H1 (cell line): ENCODE measurements around the gene FXYD5. TPM values are rescaled to one million over a fixed set of nuclear protein-coding genes. Genes with fewer than 3 reads are reported as not detected.
A peak's percentile ranks its signal among the peaks of the same experiment; 100 is the strongest.

Experiments used
- CTCF ChIA-PET: fragments of 300-600 bp; sonication (Branson Sonifier 250); formaldehyde crosslinking; loops from one replicate; lab custom pipeline; 2021; ENCODE audit not compliant: partially characterized antibody; lab: Charles Lee
- POLR2A ChIA-PET: fragments of 300-600 bp; sonication (Branson Sonifier 250); formaldehyde crosslinking; loops from one replicate; lab custom pipeline; 2021; ENCODE audit warnings: inconsistent platforms; ENCODE audit not compliant: partially characterized antibody; lab: Charles Lee
- DNase-seq, 2 experiments: peaks; one replicate each; pipeline versions ENCODE4 v3.0.0 to v3.0.0-alpha.2; 2010 to 2022; ENCODE audit warnings: low spot score in 2 of 2, low read depth in 1 of 2, mixed read lengths in 1 of 2
- FAIRE-seq: peaks from 2 replicates; lab custom pipeline; 2011; peaks lifted over from hg19 to GRCh38; lab: Jason Lieb, UNC
- H2AFZ ChIP-seq: 2 replicates; pipeline ENCODE4 v1.8.1; 2012; ENCODE audit warnings: low read length, inconsistent platforms
- H2AK5ac ChIP-seq: 2 replicates; pipeline ENCODE4 v1.6.1; 2013; ENCODE audit warnings: low read depth, low read length
- H2BK120ac ChIP-seq: replicated peaks from 2 replicates; pipeline ENCODE3; 2013; ENCODE audit warnings: low read depth, low read length, inconsistent platforms
- H2BK12ac ChIP-seq: 2 replicates; pipeline ENCODE4 v1.6.1; 2013; ENCODE audit warnings: low read depth, low read length
- H2BK15ac ChIP-seq: 2 replicates; pipeline ENCODE4 v1.6.1; 2013; ENCODE audit warnings: low read length
- H2BK20ac ChIP-seq: 2 replicates; pipeline ENCODE4 v1.6.1; 2013; ENCODE audit warnings: low read length
- H2BK5ac ChIP-seq: 2 replicates; pipeline ENCODE4 v1.6.1; 2013; ENCODE audit warnings: low read depth, low read length
- H3K14ac ChIP-seq: 2 replicates; pipeline ENCODE4 v1.6.1; 2013; ENCODE audit warnings: inconsistent platforms; ENCODE audit not compliant: insufficient read length
- H3K18ac ChIP-seq: 2 replicates; pipeline ENCODE4 v1.6.1; 2013; ENCODE audit warnings: low read length; ENCODE audit errors: extremely low read depth
- H3K23ac ChIP-seq: 2 replicates; pipeline ENCODE4 v1.6.1; 2013; ENCODE audit warnings: inconsistent platforms; ENCODE audit not compliant: insufficient read length
- H3K23me2 ChIP-seq: 2 replicates; pipeline ENCODE4 v1.6.1; 2013; ENCODE audit warnings: low read depth, low read length
- H3K27ac ChIP-seq: 2 replicates; pipeline ENCODE4 v1.6.1; 2011; ENCODE audit warnings: low read depth, low read length, inconsistent platforms
- H3K27me3 ChIP-seq, 4 experiments: replicated peaks in 1 of 4; 1 replicate in 1 of 4; 2 replicates in 3 of 4; pipeline versions ENCODE4 v1.6.1 to v1.8.1; 2011 to 2013; ENCODE audit warnings: low read length in 3 of 4, mild to moderate bottlenecking in 3 of 4, inconsistent platforms in 2 of 4, mixed read lengths in 2 of 4, moderate library complexity in 1 of 4; ENCODE audit not compliant: control insufficient read depth in 3 of 4, insufficient read depth in 3 of 4; ENCODE audit errors: extremely low read depth in 1 of 4
- H3K36me3 ChIP-seq, 4 experiments: 2 replicates each; pipeline versions ENCODE4 v1.6.1 to v1.8.1; 2011 to 2013; ENCODE audit warnings: mild to moderate bottlenecking in 4 of 4, low read length in 3 of 4, moderate library complexity in 2 of 4, control low read depth in 1 of 4, inconsistent platforms in 1 of 4; ENCODE audit not compliant: insufficient read depth in 4 of 4, control insufficient read depth in 2 of 4
- H3K4ac ChIP-seq: replicated peaks from 2 replicates; pipeline ENCODE3; 2013; ENCODE audit warnings: low read length, low read depth, mixed read lengths, inconsistent platforms; ENCODE audit not compliant: insufficient read length
- H3K4me1 ChIP-seq, 4 experiments: replicated peaks in 1 of 4; 1 replicate in 1 of 4; 2 replicates in 3 of 4; pipeline versions ENCODE4 v1.6.1 to v1.8.1; 2011 to 2013; ENCODE audit warnings: low read length in 3 of 4, inconsistent platforms in 2 of 4, mixed read lengths in 1 of 4; ENCODE audit not compliant: insufficient read depth in 4 of 4, control insufficient read depth in 3 of 4
- H3K4me2 ChIP-seq, 2 experiments: 2 replicates each; pipeline versions ENCODE4 v1.6.1 to v1.8.1; 2011 to 2013; ENCODE audit warnings: low read depth in 2 of 2, low read length in 2 of 2, control low read depth in 1 of 2, inconsistent platforms in 1 of 2, mild to moderate bottlenecking in 1 of 2; ENCODE audit not compliant: insufficient read depth in 1 of 2
- H3K4me3 ChIP-seq, 4 experiments: fragments of 200-600, 300-600 bp in 1 of 4; sonication (generic), shearing (Covaris generic), sonication (Bioruptor Twin) in 1 of 4; 2 replicates each; pipeline versions ENCODE4 v1.5.1 to v1.8.1; 2011 to 2016; ENCODE audit warnings: low read length in 4 of 4, low read depth in 3 of 4, control low read depth in 2 of 4, inconsistent platforms in 2 of 4, mild to moderate bottlenecking in 2 of 4, mixed read lengths in 1 of 4, moderate library complexity in 1 of 4; ENCODE audit not compliant: insufficient read depth in 2 of 4; ENCODE audit errors: extremely low read depth in 1 of 4
- H3K56ac ChIP-seq: replicated peaks from 2 replicates; pipeline ENCODE3; 2013; ENCODE audit warnings: low read depth, mild to moderate bottlenecking, mixed read lengths, low read length, inconsistent platforms; ENCODE audit not compliant: insufficient read length
- H3K79me1 ChIP-seq: 2 replicates; pipeline ENCODE4 v1.6.1; 2013; ENCODE audit warnings: low read depth, low read length, control low read depth
- H3K79me2 ChIP-seq, 2 experiments: 2 replicates each; pipeline versions ENCODE4 v1.6.1 to v1.8.1; 2012 to 2013; ENCODE audit warnings: low read length in 2 of 2, mild to moderate bottlenecking in 2 of 2, inconsistent platforms in 1 of 2; ENCODE audit not compliant: insufficient read depth in 2 of 2, control insufficient read depth in 1 of 2
- H3K9ac ChIP-seq, 4 experiments: replicated peaks in 1 of 4; 1 replicate in 1 of 4; 2 replicates in 3 of 4; pipeline versions ENCODE4 v1.6.1 to v1.8.1; 2011 to 2013; ENCODE audit warnings: low read depth in 3 of 4, low read length in 3 of 4, control low read depth in 2 of 4, mild to moderate bottlenecking in 2 of 4, moderate library complexity in 2 of 4, inconsistent platforms in 1 of 4; ENCODE audit errors: extremely low read depth in 1 of 4
- H3K9me3 ChIP-seq, 2 experiments: 2 replicates each; pipeline versions ENCODE4 v1.6.1 to v1.8.1; 2012 to 2013; ENCODE audit warnings: mild to moderate bottlenecking in 2 of 2, moderate library complexity in 2 of 2, control low read depth in 1 of 2, inconsistent platforms in 1 of 2, low read depth in 1 of 2, low read length in 1 of 2, mixed read lengths in 1 of 2; ENCODE audit not compliant: insufficient read depth in 2 of 2
- H4K20me1 ChIP-seq, 2 experiments: replicated peaks in 1 of 2; 2 replicates each; pipeline versions ENCODE3 to v1.8.1; 2011 to 2013; ENCODE audit warnings: inconsistent platforms in 2 of 2, low read length in 2 of 2, mild to moderate bottlenecking in 1 of 2; ENCODE audit not compliant: insufficient read depth in 2 of 2, control insufficient read depth in 1 of 2
- H4K5ac ChIP-seq: 2 replicates; pipeline ENCODE4 v1.6.1; 2013; ENCODE audit warnings: low read length, low read depth, mixed read lengths, inconsistent platforms; ENCODE audit not compliant: insufficient read length
- H4K8ac ChIP-seq: 2 replicates; pipeline ENCODE4 v1.8.0; 2013; ENCODE audit warnings: mild to moderate bottlenecking, moderate library complexity, low read length, inconsistent platforms; ENCODE audit not compliant: insufficient read depth; ENCODE audit errors: extremely low read depth
- H4K91ac ChIP-seq: replicated peaks from 2 replicates; pipeline ENCODE3; 2013; ENCODE audit warnings: low read length, mixed read lengths, inconsistent platforms; ENCODE audit not compliant: insufficient read length
- BACH1 ChIP-seq: IDR thresholded peaks from 2 replicates; pipeline ENCODE4 v1.6.1; 2012; ENCODE audit warnings: low read length, improper control_type of control experiment
- CBX8 ChIP-seq: fragments of 300-800, 300-1000 bp; sonication (generic); IDR thresholded peaks from 2 replicates; pipeline ENCODE4 v1.7.1; 2016; ENCODE audit warnings: low read depth, low read length, borderline replicate concordance
- CHD1 ChIP-seq: IDR thresholded peaks from 2 replicates; pipeline ENCODE4 v1.6.1; 2012; ENCODE audit warnings: low read depth, low read length, improper control_type of control experiment
- EGR1 ChIP-seq: IDR thresholded peaks from 2 replicates; pipeline ENCODE4 v1.6.1; 2011; ENCODE audit warnings: low read depth, low read length, borderline replicate concordance
- GABPA ChIP-seq: IDR thresholded peaks from 2 replicates; pipeline ENCODE4 v1.6.1; 2011; ENCODE audit warnings: mild to moderate bottlenecking, low read length, moderate library complexity, borderline replicate concordance; ENCODE audit not compliant: insufficient read depth
- NANOG ChIP-seq: IDR thresholded peaks from 2 replicates; pipeline ENCODE4 v1.6.1; 2011; ENCODE audit warnings: low read length, low read depth, mild to moderate bottlenecking, inconsistent platforms; ENCODE audit not compliant: insufficient read depth, poor library complexity, severe bottlenecking
- POLR2A ChIP-seq, 2 experiments: IDR thresholded peaks; 1 replicate in 1 of 2; 2 replicates in 1 of 2; pipeline ENCODE4 v1.6.1; 2011; ENCODE audit warnings: low read depth in 2 of 2, low read length in 2 of 2, mild to moderate bottlenecking in 2 of 2; ENCODE audit errors: control extremely low read depth in 1 of 2
- SIN3A ChIP-seq, 2 experiments: IDR thresholded peaks in 1 of 2; conservative IDR thresholded peaks in 1 of 2; 2 replicates each; pipeline ENCODE4 v1.6.1; 2011 to 2012; ENCODE audit warnings: low read length in 2 of 2, improper control_type of control experiment in 1 of 2, low read depth in 1 of 2, mild to moderate bottlenecking in 1 of 2
- SIRT6 ChIP-seq: IDR thresholded peaks from one replicate; pipeline ENCODE4 v1.7.1; 2012; ENCODE audit warnings: low read length, inconsistent platforms
- SP1 ChIP-seq: IDR thresholded peaks from 2 replicates; pipeline ENCODE4 v1.6.1; 2011; ENCODE audit warnings: low read depth, low read length
- TBP ChIP-seq: IDR thresholded peaks from 2 replicates; pipeline ENCODE4 v1.6.1; 2011; ENCODE audit warnings: low read depth, low read length, improper control_type of control experiment
- TCF12 ChIP-seq: IDR thresholded peaks from 2 replicates; pipeline ENCODE4 v1.6.1; 2011; ENCODE audit warnings: low read depth, mild to moderate bottlenecking, low read length
- WGBS, 2 experiments: shearing (Covaris generic) in 1 of 2; methylation state at CpG; one replicate each; pipeline versions ENCODE4 v1.1.6 to v1.1.7; 2013 to 2015; ENCODE audit warnings: low lambda C conversion rate in 2 of 2, mixed read lengths in 2 of 2, inconsistent platforms in 1 of 2, low coverage in 1 of 2, missing lambda C conversion rate in 1 of 2; ENCODE audit not compliant: insufficient replicate concordance in 2 of 2, insufficient coverage in 1 of 2, insufficient read length in 1 of 2; ENCODE audit errors: extremely low coverage in 1 of 2, missing lambda C conversion rate in 1 of 2; 5-methylcytosine and 5-hydroxymethylcytosine counted together
- polyA plus RNA-seq, 7 experiments: library from polyadenylated mRNA; depleted of rRNA in 3 of 7; stranded (reverse) in 5 of 7; unstranded in 2 of 7; fragments of >200 nt in 5 of 7; fragments of 200-250 nt in 2 of 7; gene quantifications; 1 replicate in 5 of 7; 2 replicates in 1 of 7; 4 replicates in 1 of 7; pipeline versions ENCODE4 v1.2.1 to v1.2.3, GENCODE V29; 2011 to 2013; ENCODE audit warnings: missing spikeins in 2 of 7, mixed read lengths in 2 of 7
- total RNA-seq: library from RNA; stranded (reverse); fragmentation: NEBNext Ultra II Directional; extraction: Animal tissue kit (Norgen Biotek cat#: 25700); gene quantifications from 2 replicates; pipeline ENCODE4 v1.2.1, GENCODE V29; 2021
- TF ChIP-seq, protein P1 (sequence below): IDR thresholded peaks from 2 replicates; pipeline ENCODE4 v1.6.1; 2011; ENCODE audit warnings: low read length, improper control_type of control experiment

FXYD5 gene
- total and polyA plus RNA-seq, 2 of the 8 experiments (the other 6 are each of a cell fraction or from before 2014, with no cell fraction given) = 99.0 to 191 TPM

GRCh38 chr19:35155441-35155840 is 906 bp downstream of the FXYD5 start:
- Histone ChIP-seq H3K4me1 (peaks cover 4 to 26% (median 19%) of the 10 kb centered on the region in 4 experiments), H3K56ac (no peak overlapping the region), H4K8ac (no peak overlapping the region), H3K18ac (peak overlapping the region; percentile 95), H4K20me1 (peaks cover 1 to 5% of the 10 kb centered on the region in 2 experiments), H4K91ac (no peak overlapping the region), H3K4ac (no peak overlapping the region), H3K27me3 (peaks cover 0 to 5% (median 3%) of the 10 kb centered on the region in 4 experiments; a peak in 3 of 7 replicates), H2BK5ac (no peak overlapping the region), H2BK120ac (no peak overlapping the region), H2AFZ (no peak overlapping the region), H3K4me3 (peak overlapping the region; percentile 68 to 80 (median 74)), H3K36me3 (peaks cover 2 to 25% (median 10%) of the 10 kb centered on the region in 4 experiments; a peak in 6 of 8 replicates), H2BK12ac (no peak overlapping the region), H2AK5ac (no peak overlapping the region), H3K9me3 (no peaks in the 10 kb centered on the region), H2BK15ac (no peak overlapping the region), H3K23me2 (peaks cover 9% of the 10 kb centered on the region; the same call in 1 of the 2 replicates), H4K5ac (no peak overlapping the region), H3K4me2 (peak overlapping the region; percentile 82 to 91), H3K79me2 (peaks cover 0 to 11% of the 10 kb centered on the region in 2 experiments; a peak in 1 of 4 replicates), H3K9ac (peak overlapping the region in 1 of 4 experiments; percentile 27; a peak in 2 of 7 replicates), H3K23ac (no peak overlapping the region), H3K27ac (0 out of 2 replicates have a peak overlapping the region, but pooled peaks have one; percentile 21), H2BK20ac (no peak overlapping the region), H3K14ac (no peak overlapping the region), H3K79me1 (peaks cover 6% of the 10 kb centered on the region)
- FAIRE-seq (no peak), DNase-seq (no peak)
- WGBS, 2 experiments = 39% methylated on average over 16 of the region's 17 CpGs; no CpG with 5 or more reads in 1 of the 2 experiments
- ChIA-PET CTCF (interaction anchor here (1.8 to 4.3 kb wide), 4 partner anchors 10 to 56 kb away, joined by 4 to 60 read pairs (median 10); partner anchors contain the start of gene FXYD7), POLR2A (interaction anchor here (1.2 to 5.6 kb wide), 6 partner anchors 11 to 88 kb away, joined by 3 to 67 read pairs (median 7); partner anchors contain the start of gene FXYD7)
- TF ChIP-seq GABPA (no peak), SP1 (no peak), POLR2A (IDR thresholded peaks at IDR 0.05; ENCODE audit: control extremely low read depth in 1 of 2, low read depth in 2 of 2, low read length in 2 of 2) (no peak), CBX8 (no peak), EGR1 (no peak), NANOG (no peak), TBP (no peak), CHD1 (no peak), BACH1 (no peak), SIRT6 (no peak), TCF12 (no peak), SIN3A (conservative IDR thresholded peaks at IDR 0.05 in 1 of 2, IDR thresholded peaks at IDR 0.05 in 1 of 2; ENCODE audit: low read depth in 1 of 2, low read length in 2 of 2) (no peak)
- TF ChIP-seq, protein P1, sequence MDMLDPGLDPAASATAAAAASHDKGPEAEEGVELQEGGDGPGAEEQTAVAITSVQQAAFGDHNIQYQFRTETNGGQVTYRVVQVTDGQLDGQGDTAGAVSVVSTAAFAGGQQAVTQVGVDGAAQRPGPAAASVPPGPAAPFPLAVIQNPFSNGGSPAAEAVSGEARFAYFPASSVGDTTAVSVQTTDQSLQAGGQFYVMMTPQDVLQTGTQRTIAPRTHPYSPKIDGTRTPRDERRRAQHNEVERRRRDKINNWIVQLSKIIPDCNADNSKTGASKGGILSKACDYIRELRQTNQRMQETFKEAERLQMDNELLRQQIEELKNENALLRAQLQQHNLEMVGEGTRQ = no peak
